ENCODE results near the gene SWAP70.

SWAP70 gene

GRCh38 chr11:9626496-9627394, 37.1 kb upstream of the SWAP70 start:
- Histone ChIP-seq H3K4me3 (ENCODE audit: low read length) (peak overlapping the region; percentile 28; the same call in 1 of the 2 replicates), H3K27me3 (ENCODE audit: insufficient read depth, low read length) (no peaks in the 10 kb centered on the region), H3K4me1 (ENCODE audit: insufficient read depth, low read length) (peaks cover 32% of the 10 kb centered on the region), H3K9ac (ENCODE audit: low read depth, low read length) (peak overlapping the region; percentile 69), H3K9me3 (ENCODE audit: insufficient read depth, low read depth, low read length) (no peaks in the 10 kb centered on the region), H3K27ac (ENCODE audit: low read length) (peak overlapping the region; percentile 77), H3K36me3 (ENCODE audit: insufficient read depth, low read depth, low read length) (no peaks in the 10 kb centered on the region)

GRCh38 chr11:9629064-9629463, 34.8 kb upstream of the SWAP70 start:
- Histone ChIP-seq H3K36me3 (ENCODE audit: insufficient read depth, low read depth, low read length) (no peaks in the 10 kb centered on the region), H3K27me3 (ENCODE audit: insufficient read depth, low read length) (no peaks in the 10 kb centered on the region), H3K4me3 (ENCODE audit: low read length) (no peak overlapping the region), H3K9ac (ENCODE audit: low read depth, low read length) (no peak overlapping the region; the same call in 1 of the 2 replicates), H3K4me1 (ENCODE audit: insufficient read depth, low read length) (peaks cover 32% of the 10 kb centered on the region), H3K27ac (ENCODE audit: low read length) (no peak overlapping the region), H3K9me3 (ENCODE audit: insufficient read depth, low read depth, low read length) (no peaks in the 10 kb centered on the region)

GRCh38 chr11:9633679-9634078, 30.2 kb upstream of the SWAP70 start:
- Histone ChIP-seq H3K9ac (ENCODE audit: low read depth, low read length) (no peak overlapping the region), H3K4me3 (ENCODE audit: low read length) (no peak overlapping the region), H3K36me3 (ENCODE audit: insufficient read depth, low read depth, low read length) (no peaks in the 10 kb centered on the region), H3K4me1 (ENCODE audit: insufficient read depth, low read length) (no peaks in the 10 kb centered on the region; the same call in 1 of the 2 replicates), H3K27ac (ENCODE audit: low read length) (no peak overlapping the region), H3K27me3 (ENCODE audit: insufficient read depth, low read length) (no peaks in the 10 kb centered on the region), H3K9me3 (ENCODE audit: insufficient read depth, low read depth, low read length) (no peaks in the 10 kb centered on the region)

GRCh38 chr11:9636691-9637090, 27.2 kb upstream of the SWAP70 start:
- H3K9ac ChIP-seq (ENCODE audit: low read depth, low read length), result no peak overlapping the region
- H3K27ac ChIP-seq (ENCODE audit: low read length), result no peak overlapping the region
- H3K27me3 ChIP-seq (ENCODE audit: insufficient read depth, low read length), result no peaks in the 10 kb centered on the region
- no peak overlapping the region for H3K4me3 ChIP-seq (ENCODE audit: low read length)
- no peaks in the 10 kb centered on the region for H3K36me3 ChIP-seq (ENCODE audit: insufficient read depth, low read depth, low read length)
- no peaks in the 10 kb centered on the region for H3K4me1 ChIP-seq (ENCODE audit: insufficient read depth, low read length)
- H3K9me3 ChIP-seq (ENCODE audit: insufficient read depth, low read depth, low read length), result no peaks in the 10 kb centered on the region

GRCh38 chr11:9639099-9639498, 24.8 kb upstream of the SWAP70 start:
- Histone ChIP-seq H3K9me3 (ENCODE audit: insufficient read depth, low read depth, low read length) (no peaks in the 10 kb centered on the region), H3K9ac (ENCODE audit: low read depth, low read length) (no peak overlapping the region), H3K27ac (ENCODE audit: low read length) (no peak overlapping the region), H3K4me1 (ENCODE audit: insufficient read depth, low read length) (no peaks in the 10 kb centered on the region), H3K27me3 (ENCODE audit: insufficient read depth, low read length) (no peaks in the 10 kb centered on the region), H3K4me3 (ENCODE audit: low read length) (no peak overlapping the region), H3K36me3 (ENCODE audit: insufficient read depth, low read depth, low read length) (no peaks in the 10 kb centered on the region)

GRCh38 chr11:9639985-9640384, 23.9 kb upstream of the SWAP70 start:
- no peak overlapping the region for H3K27ac ChIP-seq (ENCODE audit: low read length)
- H3K9ac ChIP-seq (ENCODE audit: low read depth, low read length), result no peak overlapping the region
- no peaks in the 10 kb centered on the region for H3K4me1 ChIP-seq (ENCODE audit: insufficient read depth, low read length)

GRCh38 chr11:9642894-9643293, 21.0 kb upstream of the SWAP70 start:
- no peak overlapping the region for H3K9ac ChIP-seq (ENCODE audit: low read depth, low read length)
- no peaks in the 10 kb centered on the region for H3K36me3 ChIP-seq (ENCODE audit: insufficient read depth, low read depth, low read length)
- no peaks in the 10 kb centered on the region for H3K27me3 ChIP-seq (ENCODE audit: insufficient read depth, low read length)
- no peak overlapping the region for H3K27ac ChIP-seq (ENCODE audit: low read length)
- H3K4me1 ChIP-seq (ENCODE audit: insufficient read depth, low read length), result no peaks in the 10 kb centered on the region
- no peak overlapping the region for H3K4me3 ChIP-seq (ENCODE audit: low read length)
- no peaks in the 10 kb centered on the region for H3K9me3 ChIP-seq (ENCODE audit: insufficient read depth, low read depth, low read length)

More at GRCh38 chr11:9639985-9640384, 23.9 kb upstream of the SWAP70 start:
- Histone ChIP-seq H3K36me3 (ENCODE audit: insufficient read depth, low read depth, low read length) (no peaks in the 10 kb centered on the region), H3K9me3 (ENCODE audit: insufficient read depth, low read depth, low read length) (no peaks in the 10 kb centered on the region), H3K27me3 (ENCODE audit: insufficient read depth, low read length) (no peaks in the 10 kb centered on the region), H3K4me3 (ENCODE audit: low read length) (no peak overlapping the region)

- H3K27ac ChIP-seq (ENCODE audit: low read length), result no peak overlapping the region
- no peak overlapping the region for H3K9ac ChIP-seq (ENCODE audit: low read depth, low read length)
- H3K4me1 ChIP-seq (ENCODE audit: insufficient read depth, low read length), result no peaks in the 10 kb centered on the region
- H3K27me3 ChIP-seq (ENCODE audit: insufficient read depth, low read length), result no peaks in the 10 kb centered on the region
- no peaks in the 10 kb centered on the region for H3K36me3 ChIP-seq (ENCODE audit: insufficient read depth, low read depth, low read length)
- H3K4me3 ChIP-seq (ENCODE audit: low read length), result no peak overlapping the region
- no peaks in the 10 kb centered on the region for H3K9me3 ChIP-seq (ENCODE audit: insufficient read depth, low read depth, low read length)
Observed at GRCh38 chr11:9643751-9644150, 20.1 kb upstream of the SWAP70 start.

GRCh38 chr11:9645881-9646280, 18.0 kb upstream of the SWAP70 start:
- Histone ChIP-seq H3K27ac (ENCODE audit: low read length) (no peak overlapping the region), H3K36me3 (ENCODE audit: insufficient read depth, low read depth, low read length) (no peaks in the 10 kb centered on the region), H3K9me3 (ENCODE audit: insufficient read depth, low read depth, low read length) (no peaks in the 10 kb centered on the region), H3K9ac (ENCODE audit: low read depth, low read length) (no peak overlapping the region), H3K4me1 (ENCODE audit: insufficient read depth, low read length) (no peaks in the 10 kb centered on the region), H3K4me3 (ENCODE audit: low read length) (no peak overlapping the region), H3K27me3 (ENCODE audit: insufficient read depth, low read length) (no peaks in the 10 kb centered on the region)

- Histone ChIP-seq H3K27me3 (ENCODE audit: insufficient read depth, low read length) (no peaks in the 10 kb centered on the region), H3K9ac (ENCODE audit: low read depth, low read length) (no peak overlapping the region), H3K4me3 (ENCODE audit: low read length) (no peak overlapping the region), H3K9me3 (ENCODE audit: insufficient read depth, low read depth, low read length) (no peaks in the 10 kb centered on the region), H3K36me3 (ENCODE audit: insufficient read depth, low read depth, low read length) (no peaks in the 10 kb centered on the region), H3K4me1 (ENCODE audit: insufficient read depth, low read length) (no peaks in the 10 kb centered on the region), H3K27ac (ENCODE audit: low read length) (no peak overlapping the region)
Observed at GRCh38 chr11:9646324-9646723, 17.6 kb upstream of the SWAP70 start.

GRCh38 chr11:9651481-9651880, 12.4 kb upstream of the SWAP70 start:
- H3K9me3 ChIP-seq (ENCODE audit: insufficient read depth, low read depth, low read length), result no peaks in the 10 kb centered on the region

More at GRCh38 chr11:9651481-9651880, 12.4 kb upstream of the SWAP70 start:
- Histone ChIP-seq H3K4me1 (ENCODE audit: insufficient read depth, low read length) (no peaks in the 10 kb centered on the region), H3K36me3 (ENCODE audit: insufficient read depth, low read depth, low read length) (no peaks in the 10 kb centered on the region), H3K27ac (ENCODE audit: low read length) (no peak overlapping the region), H3K27me3 (ENCODE audit: insufficient read depth, low read length) (no peaks in the 10 kb centered on the region), H3K4me3 (ENCODE audit: low read length) (no peak overlapping the region), H3K9ac (ENCODE audit: low read depth, low read length) (no peak overlapping the region)
